ENCODE data around the gene PIAS1.

PIAS1 gene

GRCh38 chr15:68204361-68204760 is 150.2 kb downstream of the PIAS1 start:
- DNase-seq (ENCODE audit: low read depth): no peak
- no peak overlapping the region for H3K4me3 ChIP-seq (ENCODE audit: low read length)
- TF ChIP-seq CTCF (conservative IDR thresholded peaks at IDR 0.05; ENCODE audit: low read depth, low read length): no peak

- DNase-seq (ENCODE audit: low read depth): peak; percentile 26
- no peak for TF ChIP-seq CTCF (conservative IDR thresholded peaks at IDR 0.05; ENCODE audit: low read depth, low read length)
- H3K4me3 ChIP-seq (ENCODE audit: low read length): no peak within 1 kb of the TSS
Observed at GRCh38 chr15:68204776-68205557, 150.9 kb downstream of the PIAS1 start, which contains the start of gene CALML4. CALML4 (minus strand) TSS chr15:68205332; CDS start chr15:68205247, 85 bp downstream.

- H3K4me3 ChIP-seq (ENCODE audit: low read length): no peak overlapping the region
- no peak for TF ChIP-seq CTCF (conservative IDR thresholded peaks at IDR 0.05; ENCODE audit: low read depth, low read length)
- DNase-seq (ENCODE audit: low read depth): no peak
Observed at GRCh38 chr15:68205558-68205944, 151.4 kb downstream of the PIAS1 start.

- no peak for DNase-seq (ENCODE audit: low read depth)
- TF ChIP-seq CTCF (conservative IDR thresholded peaks at IDR 0.05; ENCODE audit: low read depth, low read length): no peak
- no peak overlapping the region for H3K4me3 ChIP-seq (ENCODE audit: low read length)
Observed at GRCh38 chr15:68205954-68206539, 151.9 kb downstream of the PIAS1 start.

- TF ChIP-seq CTCF (conservative IDR thresholded peaks at IDR 0.05; ENCODE audit: low read depth, low read length): no peak
- no peak for DNase-seq (ENCODE audit: low read depth)
- H3K4me3 ChIP-seq (ENCODE audit: low read length): no peak overlapping the region
Observed at GRCh38 chr15:68206711-68207151, 152.6 kb downstream of the PIAS1 start.

GRCh38 chr15:68207176-68207935 is 153.2 kb downstream of the PIAS1 start:
- no peak overlapping the region for H3K4me3 ChIP-seq (ENCODE audit: low read length)
- DNase-seq (ENCODE audit: low read depth): no peak
- no peak for TF ChIP-seq CTCF (conservative IDR thresholded peaks at IDR 0.05; ENCODE audit: low read depth, low read length)
